Mesendoderm (in vitro differentiated cells): ENCODE results near the gene SPAG6.
A peak's percentile ranks its signal among the peaks of the same experiment; 100 is the strongest.

Source experiments
- DNase-seq: peaks from one replicate; pipeline ENCODE4 v3.0.0; 2013
- H2AK5ac ChIP-seq: 2 replicates; pipeline ENCODE4 v1.6.1; 2013; ENCODE audit warnings: low read length, inconsistent platforms
- H2BK120ac ChIP-seq: 2 replicates; pipeline ENCODE4 v1.6.1; 2013; ENCODE audit warnings: low read depth, mild to moderate bottlenecking, low read length, moderate library complexity, mixed read lengths
- H2BK15ac ChIP-seq: replicated peaks from 2 replicates; pipeline ENCODE4 v1.6.1; 2013; ENCODE audit warnings: low read depth, mild to moderate bottlenecking, moderate library complexity
- H2BK5ac ChIP-seq: 2 replicates; pipeline ENCODE4 v1.6.1; 2013; ENCODE audit warnings: low read length, inconsistent platforms
- H3K18ac ChIP-seq: 2 replicates; pipeline ENCODE4 v1.6.1; 2013; ENCODE audit warnings: mild to moderate bottlenecking, low read length, mixed read lengths
- H3K23ac ChIP-seq: one replicate; pipeline ENCODE4 v1.6.1; 2013; ENCODE audit warnings: low read length
- H3K27ac ChIP-seq: 2 replicates; pipeline ENCODE4 v1.5.1; 2013; ENCODE audit warnings: low read depth, mild to moderate bottlenecking, inconsistent platforms, low read length, moderate library complexity
- H3K27me3 ChIP-seq: 2 replicates; pipeline ENCODE4 v1.6.1; 2013; ENCODE audit warnings: low read length, control low read depth, mild to moderate bottlenecking, inconsistent platforms; ENCODE audit not compliant: insufficient read depth, poor library complexity
- H3K36me3 ChIP-seq: 2 replicates; pipeline ENCODE4 v1.6.1; 2013; ENCODE audit warnings: low read length, inconsistent platforms; ENCODE audit not compliant: control insufficient read depth, insufficient read depth
- H3K4ac ChIP-seq: one replicate; pipeline ENCODE4 v1.6.1; 2013; ENCODE audit warnings: low read depth, mild to moderate bottlenecking, low read length, moderate library complexity
- H3K4me1 ChIP-seq: 2 replicates; pipeline ENCODE4 v1.6.1; 2013; ENCODE audit warnings: low read depth, low read length, inconsistent platforms; ENCODE audit not compliant: control insufficient read depth
- H3K4me2 ChIP-seq: 2 replicates; pipeline ENCODE4 v1.6.1; 2013; ENCODE audit warnings: low read length
- H3K4me3 ChIP-seq: 2 replicates; pipeline ENCODE4 v1.5.1; 2013; ENCODE audit warnings: mild to moderate bottlenecking, low read length
- H3K56ac ChIP-seq: one replicate; pipeline ENCODE4 v1.6.1; 2013; ENCODE audit warnings: low read length
- H3K79me1 ChIP-seq: 2 replicates; pipeline ENCODE4 v1.6.1; 2013; ENCODE audit warnings: low read length, inconsistent platforms
- H3K79me2 ChIP-seq: 2 replicates; pipeline ENCODE4 v1.6.1; 2013; ENCODE audit warnings: mild to moderate bottlenecking, low read length; ENCODE audit not compliant: control insufficient read depth, insufficient read depth
- H3K9ac ChIP-seq: 2 replicates; pipeline ENCODE4 v1.6.1; 2013; ENCODE audit warnings: low read length, inconsistent platforms
- H4K5ac ChIP-seq: one replicate; pipeline ENCODE4 v1.6.1; 2013; ENCODE audit warnings: low read length
- H4K8ac ChIP-seq: one replicate; pipeline ENCODE4 v1.6.1; 2013; ENCODE audit warnings: low read depth, mild to moderate bottlenecking, control low read depth, low read length, moderate library complexity
- WGBS: extraction: QIAGEN DNeasy Blood & Tissue Kit; methylation state at CpG from one replicate; pipeline ENCODE4 v1.1.7; 2013; ENCODE audit warnings: low lambda C conversion rate, missing lambda C conversion rate; ENCODE audit not compliant: insufficient coverage; ENCODE audit errors: extremely low coverage; 5-methylcytosine and 5-hydroxymethylcytosine counted together

Gene SPAG6

DNA sequence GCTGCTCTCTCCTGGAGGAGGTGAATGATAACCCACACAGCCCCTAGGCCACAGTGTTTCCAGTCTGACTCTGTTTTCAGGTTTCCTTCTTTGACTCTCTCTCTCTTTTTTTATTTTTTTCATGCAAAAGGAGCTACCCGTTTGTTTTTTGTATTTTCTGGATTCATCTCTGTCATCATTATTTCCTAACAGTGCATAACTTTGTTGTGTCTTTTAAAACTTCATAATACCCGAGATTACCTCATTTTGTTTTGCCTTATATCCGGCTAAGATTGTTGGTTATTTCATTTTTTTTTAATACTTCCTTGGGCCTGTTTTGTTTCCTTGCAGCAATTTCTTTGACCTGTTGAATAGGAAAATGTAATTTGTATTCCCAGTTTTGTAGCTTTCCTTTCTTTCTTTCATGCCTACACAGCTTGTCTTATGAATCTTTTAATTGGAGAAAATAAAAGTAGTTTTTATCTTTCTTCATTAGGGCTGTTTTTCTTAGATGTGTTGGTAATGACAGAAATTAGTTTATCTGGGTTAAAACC lies 72.5 kb downstream of the SPAG6 start:
- Histone ChIP-seq H3K27me3 (no peaks in the 10 kb centered on the region), H3K79me1 (no peaks in the 10 kb centered on the region), H4K8ac (no peak overlapping the region), H3K79me2 (no peaks in the 10 kb centered on the region), H3K4me3 (no peak overlapping the region), H3K9ac (no peak overlapping the region), H3K4me2 (no peak overlapping the region), H3K36me3 (no peaks in the 10 kb centered on the region), H2BK15ac (no peak overlapping the region), H4K5ac (no peak overlapping the region), H3K4ac (no peak overlapping the region), H3K27ac (no peak overlapping the region), H3K4me1 (no peaks in the 10 kb centered on the region), H3K56ac (no peak overlapping the region), H3K23ac (no peak overlapping the region), H2AK5ac (no peak overlapping the region), H2BK5ac (no peak overlapping the region), H3K18ac (no peak overlapping the region), H2BK120ac (no peak overlapping the region)
- no CpG with 5 or more reads among the region's 3 CpGs for WGBS
- DNase-seq, result no peak

DNA sequence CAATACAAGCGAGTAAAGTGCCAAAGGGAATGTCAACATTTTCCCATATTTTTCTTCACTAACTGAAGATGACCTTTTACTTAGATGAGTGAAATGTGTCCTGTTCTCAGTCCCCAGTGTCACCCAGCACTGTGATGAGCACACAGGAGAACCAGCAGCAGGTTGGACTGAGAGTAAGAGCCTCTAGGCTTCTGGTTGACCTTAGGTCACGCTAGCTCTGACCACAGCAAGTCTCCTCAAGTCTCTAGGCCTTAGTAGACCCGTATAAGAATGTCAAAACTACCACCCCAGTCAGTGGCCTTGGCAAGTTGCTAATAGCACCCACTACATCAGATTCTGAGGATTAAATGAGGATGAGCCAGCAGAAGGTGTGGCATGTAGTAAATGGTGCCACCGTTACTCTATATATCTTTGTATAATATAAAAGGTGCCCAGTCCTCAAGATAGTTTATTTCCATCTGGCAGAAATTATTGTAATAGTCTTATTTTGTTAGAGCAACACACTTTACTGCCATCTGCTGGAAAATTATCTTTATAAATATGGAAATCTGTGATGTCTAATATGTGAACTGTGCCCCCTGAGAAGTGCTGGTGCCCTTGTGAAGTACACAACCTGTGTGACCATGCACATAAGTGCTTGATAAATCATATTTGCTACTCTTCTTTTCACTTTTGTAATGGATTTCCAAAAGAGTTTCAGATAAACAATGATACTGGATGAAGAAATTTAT lies 75.7 kb downstream of the SPAG6 start:
- H4K8ac ChIP-seq, result no peak overlapping the region
- no peaks in the 10 kb centered on the region for H3K27me3 ChIP-seq
- H3K4ac ChIP-seq, result no peak overlapping the region
- H3K79me2 ChIP-seq, result no peaks in the 10 kb centered on the region
- WGBS, result no CpG with 5 or more reads among the region's 4 CpGs
- no peak overlapping the region for H3K18ac ChIP-seq
- no peaks in the 10 kb centered on the region for H3K79me1 ChIP-seq
- H2AK5ac ChIP-seq, result no peak overlapping the region
- H2BK120ac ChIP-seq, result no peak overlapping the region
- H3K9ac ChIP-seq, result no peak overlapping the region
- H2BK5ac ChIP-seq, result no peak overlapping the region
- no peak overlapping the region for H4K5ac ChIP-seq
- no peak overlapping the region for H2BK15ac ChIP-seq
- no peak overlapping the region for H3K56ac ChIP-seq
- H3K36me3 ChIP-seq, result no peaks in the 10 kb centered on the region
- no peak overlapping the region for H3K27ac ChIP-seq
- no peak overlapping the region for H3K23ac ChIP-seq
- no peak overlapping the region for H3K4me3 ChIP-seq
- no peak overlapping the region for H3K4me2 ChIP-seq
- no peaks in the 10 kb centered on the region for H3K4me1 ChIP-seq
- DNase-seq, result no peak

DNA sequence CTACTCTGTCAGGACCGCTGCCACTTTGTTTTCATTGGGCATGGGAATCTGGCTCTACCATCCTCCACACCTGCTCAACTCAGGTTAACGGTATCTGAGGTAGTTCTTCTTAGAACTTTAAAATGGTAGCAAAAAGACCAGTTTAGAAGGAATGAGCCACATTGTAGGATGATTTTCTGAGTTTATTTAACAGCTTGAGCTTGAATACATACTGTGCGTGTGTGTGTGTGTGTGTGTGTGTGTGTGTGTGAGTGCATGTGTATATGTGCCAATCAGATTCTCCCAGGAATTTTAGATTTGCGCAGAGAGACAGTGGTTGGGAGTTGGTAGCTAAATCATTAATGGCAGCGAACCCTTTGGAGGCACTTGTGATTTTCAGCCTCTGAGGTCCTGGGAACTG lies 81.4 kb downstream of the SPAG6 start:
- no peaks in the 10 kb centered on the region for H3K27me3 ChIP-seq
- no peak overlapping the region for H3K18ac ChIP-seq
- no peak overlapping the region for H4K5ac ChIP-seq
- no peak overlapping the region for H3K27ac ChIP-seq
- H3K36me3 ChIP-seq, result no peaks in the 10 kb centered on the region
- H4K8ac ChIP-seq, result no peak overlapping the region
- H3K79me2 ChIP-seq, result no peaks in the 10 kb centered on the region
- no peak overlapping the region for H3K23ac ChIP-seq
- H3K4me1 ChIP-seq, result peaks cover 2% of the 10 kb centered on the region
- no peak for DNase-seq
- H2BK15ac ChIP-seq, result no peak overlapping the region
- H2AK5ac ChIP-seq, result no peak overlapping the region
- no peaks in the 10 kb centered on the region for H3K79me1 ChIP-seq
- no CpG with 5 or more reads among the region's 5 CpGs for WGBS
- H2BK5ac ChIP-seq, result no peak overlapping the region
- no peak overlapping the region for H3K4me3 ChIP-seq
- no peak overlapping the region for H3K4me2 ChIP-seq
- no peak overlapping the region for H3K9ac ChIP-seq
- no peak overlapping the region for H3K4ac ChIP-seq
- no peak overlapping the region for H3K56ac ChIP-seq
- no peak overlapping the region for H2BK120ac ChIP-seq

DNA sequence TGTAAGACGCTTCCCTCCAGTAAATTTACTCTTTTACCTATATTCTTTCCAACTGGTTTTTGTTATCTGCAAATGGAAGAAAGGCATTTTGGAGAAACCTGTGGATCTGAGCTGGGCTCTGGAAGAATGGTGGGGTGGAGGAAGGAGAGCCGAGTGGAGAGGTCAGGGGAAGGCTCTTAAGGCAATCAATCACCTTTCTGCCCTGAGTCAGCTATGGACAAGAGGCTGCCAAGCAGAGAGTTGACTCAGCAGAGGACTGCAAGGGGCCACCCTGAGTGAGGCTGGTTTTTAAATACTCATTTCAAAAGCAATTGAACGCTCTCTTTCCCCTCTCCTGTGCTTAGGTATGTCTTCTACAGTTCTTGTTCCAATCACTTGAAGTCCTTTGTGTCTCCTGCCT lies 81.8 kb downstream of the SPAG6 start:
- no peaks in the 10 kb centered on the region for H3K27me3 ChIP-seq
- no peak overlapping the region for H3K23ac ChIP-seq
- no peak overlapping the region for H2BK120ac ChIP-seq
- H3K36me3 ChIP-seq, result no peaks in the 10 kb centered on the region
- H3K79me1 ChIP-seq, result no peaks in the 10 kb centered on the region
- no peak overlapping the region for H3K56ac ChIP-seq
- H3K79me2 ChIP-seq, result no peaks in the 10 kb centered on the region
- peak; percentile 37 for DNase-seq
- no peak overlapping the region for H3K4ac ChIP-seq
- no peak overlapping the region for H3K4me2 ChIP-seq
- WGBS, result no CpG with 5 or more reads among the region's 3 CpGs
- no peak overlapping the region for H2BK5ac ChIP-seq
- no peak overlapping the region for H3K4me3 ChIP-seq
- no peak overlapping the region for H4K5ac ChIP-seq
- no peak overlapping the region for H3K27ac ChIP-seq
- no peak overlapping the region for H3K18ac ChIP-seq
- no peak overlapping the region for H3K9ac ChIP-seq
- peaks cover 2% of the 10 kb centered on the region for H3K4me1 ChIP-seq
- H2BK15ac ChIP-seq, result no peak overlapping the region
- no peak overlapping the region for H4K8ac ChIP-seq
- H2AK5ac ChIP-seq, result no peak overlapping the region

DNA sequence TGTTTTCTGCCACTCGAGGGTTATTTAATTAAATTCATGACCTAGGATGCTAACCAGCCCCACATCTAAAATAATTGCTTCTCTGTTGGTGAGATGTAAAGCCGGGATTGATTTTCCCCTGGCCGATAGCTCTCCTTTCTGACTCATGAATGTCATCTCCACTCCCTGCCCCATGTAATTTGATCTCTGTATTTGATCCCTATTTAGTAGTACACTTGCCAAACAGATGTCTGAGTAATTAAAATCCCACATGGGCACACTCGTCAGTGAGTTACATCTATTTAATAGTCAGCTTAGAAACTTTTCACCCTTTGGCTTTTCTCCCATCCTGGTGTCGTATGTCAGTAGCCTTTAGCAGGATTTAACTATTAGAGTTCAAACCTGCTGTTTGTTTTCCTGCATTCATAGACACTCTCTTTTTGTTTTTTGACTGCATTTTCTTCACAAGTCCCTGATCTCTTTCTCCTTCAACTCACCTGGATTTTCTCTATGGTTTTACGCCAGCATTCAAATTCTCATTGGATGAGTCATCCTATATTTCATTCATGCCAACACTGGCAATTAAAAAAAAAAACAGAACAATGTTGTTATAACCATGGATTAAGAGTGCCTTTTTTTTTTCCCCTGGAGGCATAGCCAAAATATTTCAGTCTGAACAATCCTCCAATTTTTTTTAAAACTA lies 82.7 kb downstream of the SPAG6 start:
- no CpG with 5 or more reads among the region's 6 CpGs for WGBS
- Histone ChIP-seq H3K18ac (no peak overlapping the region), H3K79me1 (no peaks in the 10 kb centered on the region), H2AK5ac (no peak overlapping the region), H4K5ac (no peak overlapping the region), H3K23ac (no peak overlapping the region), H3K36me3 (no peaks in the 10 kb centered on the region), H3K27me3 (no peaks in the 10 kb centered on the region), H2BK120ac (no peak overlapping the region), H3K56ac (no peak overlapping the region), H3K9ac (no peak overlapping the region), H3K4ac (no peak overlapping the region), H3K4me2 (no peak overlapping the region), H2BK5ac (no peak overlapping the region), H3K4me3 (no peak overlapping the region), H4K8ac (no peak overlapping the region), H3K79me2 (no peaks in the 10 kb centered on the region), H3K4me1 (peaks cover 2% of the 10 kb centered on the region), H2BK15ac (no peak overlapping the region), H3K27ac (no peak overlapping the region)
- DNase-seq, result no peak
